Measurements from ENCODE around the gene ARRDC3.

DNA sequence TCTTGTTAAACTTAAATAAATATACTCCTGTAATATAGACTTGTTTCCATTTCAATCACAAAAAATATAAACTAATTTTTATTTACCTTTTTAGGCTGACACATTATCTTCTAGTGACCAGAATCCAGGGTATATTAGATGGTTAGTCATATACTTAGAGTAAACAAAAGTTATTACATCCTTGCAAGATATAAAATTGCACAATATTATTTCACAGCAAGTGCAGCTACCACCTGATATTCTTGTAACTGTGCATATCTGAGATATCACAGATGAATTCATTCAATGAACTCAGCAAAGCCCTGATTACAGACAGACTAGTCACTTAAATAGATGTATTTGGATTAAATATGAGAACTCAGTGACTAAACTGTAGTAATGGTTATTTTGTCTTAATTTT is 25.6 kb upstream of the ARRDC3 start:
- no peak for TF ChIP-seq EZH2 (IDR thresholded peaks at IDR 0.05; ENCODE audit: insufficient read depth, poor library complexity, severe bottlenecking)
- TF ChIP-seq EZH2phosphoT487 (IDR thresholded peaks at IDR 0.05; ENCODE audit: insufficient read depth, low read depth), result no peak
